SU-DHL-6 (cell line): ENCODE measurements around the gene PLXND1.

Experiments used
- H2AFZ ChIP-seq: fragments of 200-600 bp; sonication (generic); 2 replicates; pipeline ENCODE4 v1.6.1; 2014; ENCODE audit warnings: low read depth, mild to moderate bottlenecking, moderate library complexity, mixed read lengths, antibody characterized with exemption, low read length; ENCODE audit not compliant: severe bottlenecking
- H3F3A ChIP-seq: fragments of 200-600 bp; shearing (Covaris generic); 2 replicates; pipeline ENCODE4 v1.6.0; 2016; ENCODE audit warnings: antibody characterized with exemption, mild to moderate bottlenecking; ENCODE audit not compliant: insufficient read depth
- H3K27ac ChIP-seq: fragments of 200-600 bp; sonication (generic); 2 replicates; pipeline ENCODE4 v1.5.1; 2016; ENCODE audit warnings: low read depth, mild to moderate bottlenecking, low read length, moderate library complexity, mixed read lengths
- H3K27me3 ChIP-seq: fragments of 200-600 bp; sonication (generic), shearing (Covaris generic); 2 replicates; pipeline ENCODE4 v1.6.0; 2014; ENCODE audit warnings: mild to moderate bottlenecking, low read length
- H3K36me3 ChIP-seq: fragments of 200-600 bp; sonication (generic); 2 replicates; pipeline ENCODE4 v1.6.1; 2014; ENCODE audit warnings: mild to moderate bottlenecking, low read length, mixed read lengths
- H3K4me2 ChIP-seq: fragments of 300-600, 200-600 bp; shearing (Covaris generic), sonication (generic); 2 replicates; pipeline ENCODE4 v1.6.0; 2014; ENCODE audit warnings: low read length, low read depth, mild to moderate bottlenecking; ENCODE audit not compliant: poor library complexity, severe bottlenecking
- H3K4me3 ChIP-seq: fragments of 200-600 bp; sonication (generic); 2 replicates; pipeline ENCODE4 v1.5.1; 2014; ENCODE audit warnings: antibody characterized with exemption, low read length, mild to moderate bottlenecking, mixed read lengths; ENCODE audit not compliant: insufficient read depth, poor library complexity, severe bottlenecking
- H3K79me2 ChIP-seq: fragments of 200-600 bp; sonication (generic); 2 replicates; pipeline ENCODE4 v1.6.1; 2014; ENCODE audit warnings: mild to moderate bottlenecking, low read length, moderate library complexity; ENCODE audit not compliant: insufficient read depth
- H3K9ac ChIP-seq: fragments of 200-600 bp; sonication (generic); 2 replicates; pipeline ENCODE4 v1.7.0; 2014; ENCODE audit warnings: mild to moderate bottlenecking, low read length
- H3K9me2 ChIP-seq: fragments of 200-600 bp; sonication (generic); replicated peaks from 2 replicates; pipeline ENCODE4 v1.6.1; 2014; ENCODE audit warnings: low read length; ENCODE audit not compliant: insufficient read depth
- H3K9me3 ChIP-seq: fragments of 200-600 bp; sonication (generic); 2 replicates; pipeline ENCODE4 v1.6.1; 2014; ENCODE audit warnings: low read length, mixed read lengths; ENCODE audit not compliant: insufficient read depth
- H4K20me1 ChIP-seq: fragments of 200-600 bp; sonication (generic); 2 replicates; pipeline ENCODE4 v1.6.1; 2014; ENCODE audit warnings: low read depth, mild to moderate bottlenecking, antibody characterized with exemption, low read length, moderate library complexity, mixed read lengths
- EZH2phosphoT487 ChIP-seq: fragments of 200-600 bp; sonication (generic), shearing (Covaris generic); conservative IDR thresholded peaks from 2 replicates; pipeline ENCODE4 v1.6.1; 2018; ENCODE audit warnings: mild to moderate bottlenecking, antibody characterized with exemption, low read length, moderate library complexity, mixed read lengths
- TF ChIP-seq, protein P1 (sequence below): fragments of 200-600 bp; sonication (generic); IDR thresholded peaks from one replicate; pipeline ENCODE4 v1.5.1; 2017; ENCODE audit warnings: antibody characterized with exemption, mild to moderate bottlenecking, low read length, moderate library complexity; ENCODE audit not compliant: insufficient read depth, poor library complexity, severe bottlenecking

Gene PLXND1

DNA sequence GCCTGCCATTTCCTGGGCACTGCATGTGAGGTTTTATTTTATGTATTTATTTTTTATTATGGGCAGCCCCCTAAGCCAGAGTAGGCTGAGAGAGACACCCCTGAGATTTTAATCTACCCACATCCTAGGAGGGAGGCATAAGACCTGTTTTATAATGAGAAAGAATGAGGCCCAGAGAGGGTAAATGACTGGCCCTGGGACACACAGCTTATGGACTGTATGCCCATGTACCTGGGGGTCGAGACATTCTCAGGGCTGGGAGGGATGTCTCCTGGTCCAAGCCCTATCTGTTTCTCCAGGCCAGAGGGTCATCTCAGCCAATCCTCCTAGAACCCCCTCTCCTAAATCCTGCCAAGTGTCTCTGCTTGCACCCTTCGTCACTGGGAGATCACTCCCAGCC is 6.1 kb downstream of the PLXND1 start:
- Histone ChIP-seq H3K9me3 (no peaks in the 10 kb centered on the region), H3K9ac (no peak overlapping the region), H3K27ac (no peak overlapping the region), H3K36me3 (no peaks in the 10 kb centered on the region), H2AFZ (no peak overlapping the region), H4K20me1 (no peaks in the 10 kb centered on the region), H3K4me3 (no peak overlapping the region), H3K9me2 (no peaks in the 10 kb centered on the region), H3F3A (no peaks in the 10 kb centered on the region), H3K4me2 (no peak overlapping the region), H3K79me2 (no peaks in the 10 kb centered on the region), H3K27me3 (no peaks in the 10 kb centered on the region)
- TF ChIP-seq, protein P1, sequence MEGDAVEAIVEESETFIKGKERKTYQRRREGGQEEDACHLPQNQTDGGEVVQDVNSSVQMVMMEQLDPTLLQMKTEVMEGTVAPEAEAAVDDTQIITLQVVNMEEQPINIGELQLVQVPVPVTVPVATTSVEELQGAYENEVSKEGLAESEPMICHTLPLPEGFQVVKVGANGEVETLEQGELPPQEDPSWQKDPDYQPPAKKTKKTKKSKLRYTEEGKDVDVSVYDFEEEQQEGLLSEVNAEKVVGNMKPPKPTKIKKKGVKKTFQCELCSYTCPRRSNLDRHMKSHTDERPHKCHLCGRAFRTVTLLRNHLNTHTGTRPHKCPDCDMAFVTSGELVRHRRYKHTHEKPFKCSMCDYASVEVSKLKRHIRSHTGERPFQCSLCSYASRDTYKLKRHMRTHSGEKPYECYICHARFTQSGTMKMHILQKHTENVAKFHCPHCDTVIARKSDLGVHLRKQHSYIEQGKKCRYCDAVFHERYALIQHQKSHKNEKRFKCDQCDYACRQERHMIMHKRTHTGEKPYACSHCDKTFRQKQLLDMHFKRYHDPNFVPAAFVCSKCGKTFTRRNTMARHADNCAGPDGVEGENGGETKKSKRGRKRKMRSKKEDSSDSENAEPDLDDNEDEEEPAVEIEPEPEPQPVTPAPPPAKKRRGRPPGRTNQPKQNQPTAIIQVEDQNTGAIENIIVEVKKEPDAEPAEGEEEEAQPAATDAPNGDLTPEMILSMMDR: no peak
- no peak for TF ChIP-seq EZH2phosphoT487

DNA sequence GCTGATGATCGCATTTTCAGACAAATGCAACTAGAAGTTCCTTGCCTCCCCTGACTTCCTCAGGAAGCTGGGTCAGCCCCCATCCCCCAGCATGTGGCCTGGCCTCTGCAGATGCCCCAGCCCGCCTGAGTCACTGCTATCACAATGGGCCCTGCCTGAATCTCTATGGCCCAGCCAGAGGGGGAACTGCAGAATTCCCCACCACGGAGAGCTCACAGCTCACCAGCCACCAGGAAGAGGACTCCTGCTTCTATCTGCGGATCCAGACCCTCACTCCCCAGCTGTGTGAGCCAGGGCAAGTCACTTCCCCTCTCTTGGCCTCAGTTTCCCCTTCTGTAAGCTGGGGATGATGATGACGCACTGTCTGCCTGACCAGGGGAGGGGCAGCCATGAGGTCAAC is 6.9 kb downstream of the PLXND1 start:
- H3K4me3 ChIP-seq: no peak overlapping the region
- H2AFZ ChIP-seq: no peak overlapping the region
- no peaks in the 10 kb centered on the region for H3K36me3 ChIP-seq

DNA sequence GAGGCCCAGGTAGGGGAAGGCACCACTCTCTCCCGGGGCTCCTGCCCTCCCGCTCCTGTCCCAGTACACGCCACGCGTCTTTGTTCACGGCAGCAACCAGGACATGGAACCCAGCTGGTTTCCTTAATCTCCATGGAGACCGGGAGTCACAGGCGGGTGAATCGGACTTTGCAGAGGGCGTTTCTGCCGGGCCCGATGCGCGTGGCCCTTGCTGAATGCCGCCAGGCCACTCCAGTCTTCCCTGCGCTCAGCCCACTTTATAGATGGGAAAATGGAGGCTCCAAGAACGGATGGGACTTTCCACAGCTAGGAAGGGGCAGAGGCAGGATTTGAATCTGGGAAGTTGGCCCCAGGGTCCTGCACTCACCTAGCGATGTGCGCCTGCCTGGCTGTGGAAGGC is 7.4 kb downstream of the PLXND1 start:
- Histone ChIP-seq H3K27me3 (no peaks in the 10 kb centered on the region), H3K4me3 (no peak overlapping the region), H3K4me2 (no peak overlapping the region), H3K9ac (no peak overlapping the region), H3K36me3 (no peaks in the 10 kb centered on the region), H3K9me3 (no peaks in the 10 kb centered on the region), H3K27ac (no peak overlapping the region), H2AFZ (no peak overlapping the region), H3K9me2 (no peaks in the 10 kb centered on the region), H3F3A (no peaks in the 10 kb centered on the region), H4K20me1 (no peaks in the 10 kb centered on the region), H3K79me2 (no peaks in the 10 kb centered on the region)
- no peak for TF ChIP-seq EZH2phosphoT487
- TF ChIP-seq, protein P1: no peak

More for the DNA sequence above, 6.9 kb downstream of the PLXND1 start:
- H3K79me2 ChIP-seq: no peaks in the 10 kb centered on the region
- no peak overlapping the region for H3K9ac ChIP-seq
- H3F3A ChIP-seq: no peaks in the 10 kb centered on the region
- no peaks in the 10 kb centered on the region for H4K20me1 ChIP-seq
- no peak overlapping the region for H3K4me2 ChIP-seq
- H3K9me2 ChIP-seq: no peaks in the 10 kb centered on the region
- TF ChIP-seq, protein P1: no peak
- no peak for TF ChIP-seq EZH2phosphoT487
- no peaks in the 10 kb centered on the region for H3K27me3 ChIP-seq
- H3K27ac ChIP-seq: no peak overlapping the region
- H3K9me3 ChIP-seq: no peaks in the 10 kb centered on the region

DNA sequence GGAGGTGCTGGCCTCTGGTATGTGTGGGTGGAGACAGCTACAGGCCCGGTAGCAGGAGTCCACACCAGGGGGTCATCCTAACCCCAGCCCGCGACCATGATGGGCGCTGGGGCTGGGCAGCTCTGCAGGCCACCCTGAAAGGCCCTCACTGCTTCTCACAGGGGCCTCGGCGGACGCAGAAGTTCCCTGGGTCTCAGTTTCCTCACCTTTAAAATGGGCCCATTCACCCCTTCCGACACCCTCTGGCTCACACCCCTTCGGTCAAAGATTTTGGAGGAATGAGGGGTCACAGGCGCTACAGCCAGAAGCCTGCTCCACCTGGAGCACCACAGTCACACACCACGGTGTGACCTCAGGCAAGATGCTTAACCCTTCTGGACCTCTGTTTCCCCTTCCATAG is 8.0 kb downstream of the PLXND1 start:
- Histone ChIP-seq H3K27ac (no peak overlapping the region), H3K27me3 (no peaks in the 10 kb centered on the region), H3K9me3 (no peaks in the 10 kb centered on the region), H4K20me1 (no peaks in the 10 kb centered on the region), H3K9ac (no peak overlapping the region), H3K4me2 (no peak overlapping the region), H3F3A (no peaks in the 10 kb centered on the region), H3K36me3 (no peaks in the 10 kb centered on the region), H2AFZ (no peak overlapping the region), H3K79me2 (no peaks in the 10 kb centered on the region), H3K9me2 (no peaks in the 10 kb centered on the region), H3K4me3 (no peak overlapping the region)
- TF ChIP-seq EZH2phosphoT487: no peak
- TF ChIP-seq, protein P1: no peak
